ENCODE measurements around the gene PPDPF. TPM values are rescaled to one million over a fixed set of nuclear protein-coding genes. Genes with fewer than 3 reads are reported as not detected.

The PPDPF gene
- total and polyA plus RNA-seq, 2 of the 8 experiments (the other 6 are each of a cell fraction or from before 2014, with no cell fraction given) = 30.5 to 138 TPM

DNA sequence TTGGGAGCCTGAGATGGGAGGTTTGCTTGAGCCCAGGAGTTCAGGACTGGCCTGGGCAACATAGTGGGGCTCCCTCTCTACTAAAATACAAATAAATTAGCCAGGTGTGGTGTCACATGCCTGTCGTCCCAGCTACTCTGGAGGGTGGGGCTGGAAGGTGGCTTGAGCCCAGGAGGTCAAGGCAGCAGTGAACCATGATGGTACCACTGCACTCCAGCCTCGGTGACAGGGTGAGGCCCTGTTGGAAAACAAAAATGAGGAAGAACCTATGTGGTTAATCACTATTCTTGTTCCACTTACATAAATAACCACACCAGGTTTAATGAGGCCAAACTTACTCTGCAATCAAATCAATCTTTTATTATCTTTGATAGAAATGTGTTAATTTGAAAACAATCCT is 5.4 kb downstream of the PPDPF start (continued):
- TF ChIP-seq ATF3 (IDR thresholded peaks at IDR 0.05; ENCODE audit: insufficient read depth, low read depth, low read length) (no peak), TBP (IDR thresholded peaks at IDR 0.05; ENCODE audit: low read depth, low read length) (no peak), CREB1 (IDR thresholded peaks at IDR 0.05) (no peak), RNF2 (IDR thresholded peaks at IDR 0.05; ENCODE audit: borderline replicate concordance, low read depth, low read length, missing control alignments, poor library complexity, severe bottlenecking) (no peak), CHD1 (IDR thresholded peaks at IDR 0.05; ENCODE audit: low read depth, low read length) (no peak)

Measured in H1 (cell line).